SK-N-SH (cell line): ENCODE data around the gene SERPINB10. TPM values are rescaled to one million over a fixed set of nuclear protein-coding genes. Genes with fewer than 3 reads are reported as not detected.

Source experiments
- CTCF ChIA-PET: fragments of 300-600, 350-600 bp; formaldehyde crosslinking; extraction: SDS; loops from one replicate; lab custom pipeline; 2021; lab: Yijun Ruan, JAX
- POLR2A ChIA-PET: fragments of 350-600 bp; sonication (Branson Sonifier 250); formaldehyde crosslinking; extraction: SDS; loops from one replicate; lab custom pipeline; 2020; ENCODE audit warnings: antibody characterized with exemption, inconsistent platforms; lab: Yijun Ruan, JAX
- DNase-seq: peaks from one replicate; pipeline ENCODE4 v3.0.0; 2012
- H2AFZ ChIP-seq: fragments of 200-600 bp; sonication (generic); 2 replicates; pipeline ENCODE4 v1.8.1; 2016; ENCODE audit warnings: antibody characterized with exemption, mild to moderate bottlenecking, low read depth
- H3F3A ChIP-seq: fragments of 200-600 bp; sonication (generic); replicated peaks from 2 replicates; pipeline ENCODE3; 2016; ENCODE audit warnings: antibody characterized with exemption, mild to moderate bottlenecking; ENCODE audit not compliant: insufficient read depth
- H3K27ac ChIP-seq, 2 experiments: fragments of 200-500 bp in 1 of 2; fragments of 200-600 bp in 1 of 2; sonication (Bioruptor generic) in 1 of 2; sonication (generic), shearing (Covaris generic) in 1 of 2; 2 replicates each; pipeline versions ENCODE4 v1.5.1 to v1.6.1; 2014 to 2016; ENCODE audit warnings: low read depth in 2 of 2, inconsistent platforms in 1 of 2, low read length in 1 of 2, mild to moderate bottlenecking in 1 of 2, mixed read lengths in 1 of 2
- H3K27me3 ChIP-seq: fragments of 200-600 bp; sonication (generic), shearing (Covaris generic); 2 replicates; pipeline ENCODE4 v1.6.1; 2016; ENCODE audit warnings: mixed run types; ENCODE audit not compliant: insufficient read depth
- H3K36me3 ChIP-seq, 2 experiments: fragments of 200-500 bp in 1 of 2; fragments of 200-600 bp in 1 of 2; sonication (Bioruptor generic) in 1 of 2; sonication (generic) in 1 of 2; replicated peaks in 1 of 2; 2 replicates each; pipeline versions ENCODE3 to v1.5.1; 2014 to 2016; ENCODE audit warnings: low read length in 1 of 2, mild to moderate bottlenecking in 1 of 2; ENCODE audit not compliant: insufficient read depth in 2 of 2, control insufficient read depth in 1 of 2
- H3K4me1 ChIP-seq, 2 experiments: fragments of 200-500 bp in 1 of 2; fragments of 200-600 bp in 1 of 2; sonication (Bioruptor generic) in 1 of 2; sonication (generic), shearing (Covaris generic) in 1 of 2; 2 replicates each; pipeline versions ENCODE4 v1.5.1 to v1.6.1; 2014 to 2016; ENCODE audit warnings: low read depth in 1 of 2, low read length in 1 of 2, mixed run types in 1 of 2; ENCODE audit not compliant: insufficient read depth in 2 of 2, control insufficient read depth in 1 of 2
- H3K4me2 ChIP-seq: fragments of 200-600 bp; sonication (generic), shearing (Covaris generic); 2 replicates; pipeline ENCODE4 v1.6.1; 2017; ENCODE audit warnings: mixed run types
- H3K4me3 ChIP-seq, 2 experiments: fragments of 200-500 bp in 1 of 2; fragments of 200-600 bp in 1 of 2; sonication (Bioruptor generic) in 1 of 2; sonication (generic), shearing (Covaris generic) in 1 of 2; 2 replicates each; pipeline versions ENCODE4 v1.5.1 to v1.8.1; 2014 to 2016; ENCODE audit warnings: low read depth in 2 of 2, inconsistent platforms in 1 of 2, low read length in 1 of 2, mild to moderate bottlenecking in 1 of 2, mixed read lengths in 1 of 2, moderate library complexity in 1 of 2
- H3K79me2 ChIP-seq: fragments of 200-600 bp; sonication (generic); 2 replicates; pipeline ENCODE4 v1.8.1; 2017; ENCODE audit warnings: mild to moderate bottlenecking; ENCODE audit not compliant: insufficient read depth
- H3K9ac ChIP-seq: fragments of 200-600 bp; sonication (generic); 2 replicates; pipeline ENCODE4 v1.6.1; 2017; ENCODE audit warnings: mixed run types
- H3K9me2 ChIP-seq: fragments of 200-600 bp; sonication (generic); 2 replicates; pipeline ENCODE4 v1.6.1; 2017; ENCODE audit warnings: mixed run types
- H3K9me3 ChIP-seq: fragments of 200-600 bp; sonication (generic); 2 replicates; pipeline ENCODE4 v1.6.1; 2017; ENCODE audit warnings: mixed run types, mild to moderate bottlenecking, moderate library complexity
- H4K20me1 ChIP-seq: fragments of 200-600 bp; sonication (generic); 2 replicates; pipeline ENCODE4 v1.6.1; 2017; ENCODE audit warnings: mild to moderate bottlenecking, mixed run types; ENCODE audit not compliant: insufficient read depth
- CTCF ChIP-seq: fragments of 200-600 bp; sonication (generic); IDR thresholded peaks from 2 replicates; pipeline ENCODE4 v1.6.1; 2017; ENCODE audit warnings: antibody characterized with exemption, mild to moderate bottlenecking, moderate library complexity
- GATA2 ChIP-seq: sonication (generic); formaldehyde crosslinking; IDR thresholded peaks from 2 replicates; pipeline ENCODE4 v1.5.0; 2020; ENCODE audit warnings: mild to moderate bottlenecking, missing genetic modification reagents
- IRF3 ChIP-seq: fragments of 150-350 bp; IDR thresholded peaks from 2 replicates; pipeline ENCODE4 v1.6.1; 2016; ENCODE audit warnings: mild to moderate bottlenecking, low read depth, low read length
- JUND ChIP-seq: IDR thresholded peaks from 2 replicates; pipeline ENCODE4 v1.4.0; 2012
- MAX ChIP-seq: IDR thresholded peaks from 2 replicates; pipeline ENCODE4 v1.4.0; 2012; ENCODE audit warnings: low read depth
- POLR2AphosphoS5 ChIP-seq: IDR thresholded peaks from 2 replicates; pipeline ENCODE4 v1.6.1; 2012; ENCODE audit warnings: low read depth, low read length
- RCOR1 ChIP-seq: fragments of 150-350 bp; IDR thresholded peaks from 2 replicates; pipeline ENCODE4 v1.6.1; 2017; ENCODE audit warnings: antibody characterized with exemption, low read length
- RFX5 ChIP-seq: IDR thresholded peaks from 2 replicates; pipeline ENCODE4 v1.6.1; 2012; ENCODE audit warnings: mild to moderate bottlenecking, improper control_type of control experiment, low read length
- RXRA ChIP-seq: IDR thresholded peaks from 2 replicates; pipeline ENCODE4 v1.4.0; 2012; ENCODE audit warnings: low read depth, mild to moderate bottlenecking, borderline replicate concordance
- SIN3A ChIP-seq: IDR thresholded peaks from 2 replicates; pipeline ENCODE4 v1.6.1; 2012; ENCODE audit warnings: low read depth, mild to moderate bottlenecking, low read length, moderate library complexity, borderline replicate concordance
- TCF12 ChIP-seq: IDR thresholded peaks from 2 replicates; pipeline ENCODE4 v1.4.0; 2012
- TEAD4 ChIP-seq: IDR thresholded peaks from 2 replicates; pipeline ENCODE4 v1.4.0; 2012; ENCODE audit warnings: mild to moderate bottlenecking, borderline replicate concordance; ENCODE audit not compliant: insufficient read depth
- USF2 ChIP-seq: fragments of 150-350 bp; IDR thresholded peaks from 2 replicates; pipeline ENCODE4 v1.6.1; 2017; ENCODE audit warnings: antibody characterized with exemption, low read length, low read depth, borderline replicate concordance
- WGBS: methylation state at CpG from one replicate; pipeline ENCODE4 v1.1.6; 2017; ENCODE audit warnings: low lambda C conversion rate; 5-methylcytosine and 5-hydroxymethylcytosine counted together
- polyA plus RNA-seq, 3 experiments: library from polyadenylated mRNA; depleted of rRNA; stranded (reverse); fragments of >200 nt; gene quantifications; 2 replicates each; pipeline ENCODE4 v1.2.3, GENCODE V29; 2012

The SERPINB10 gene
- polyA plus RNA-seq, 1 of the 3 experiments (the other 2 are of a cell fraction), result 0.10 TPM

- Histone ChIP-seq H4K20me1 (no peaks in the 10 kb centered on the region), H3K27ac (no peak overlapping the region), H3K9me3 (no peaks in the 10 kb centered on the region), H3K4me1 (peaks cover 0 to 3% of the 10 kb centered on the region in 2 experiments; a peak in 2 of 4 replicates), H3K9ac (no peak overlapping the region), H3K4me2 (no peak overlapping the region), H2AFZ (no peak overlapping the region), H3K4me3 (no peak overlapping the region), H3K27me3 (no peaks in the 10 kb centered on the region), H3F3A (no peaks in the 10 kb centered on the region), H3K9me2 (no peaks in the 10 kb centered on the region), H3K79me2 (peaks cover 20% of the 10 kb centered on the region), H3K36me3 (no peaks in the 10 kb centered on the region)
- ChIA-PET POLR2A (no interaction called here), CTCF (interaction anchor here (0.8 to 4.2 kb wide), 6 partner anchors 12 to 457 kb away, joined by 3 to 17 read pairs (median 4); no protein-coding TSS in a partner anchor)
- DNase-seq, result no peak
- WGBS, result 58% methylated on average over 3 of the region's 3 CpGs
- TF ChIP-seq IRF3 (no peak), RCOR1 (no peak), GATA2 (no peak), SIN3A (no peak)
- TF ChIP-seq, all 33 proteins: peak for 0
Observed at GRCh38 chr18:63975628-63976027, 67.9 kb downstream of the SERPINB10 start.

- H3K4me1 ChIP-seq, result no peaks in the 10 kb centered on the region; a peak in 2 of 4 replicates
- no peaks in the 10 kb centered on the region for H3K9me3 ChIP-seq
- no peak for DNase-seq
- no peaks in the 10 kb centered on the region for H4K20me1 ChIP-seq
- no peak overlapping the region for H2AFZ ChIP-seq
- no peaks in the 10 kb centered on the region for H3K36me3 ChIP-seq
- no peaks in the 10 kb centered on the region for H3K27me3 ChIP-seq
- WGBS, result 86% methylated on average over 3 of the region's 3 CpGs
- no peaks in the 10 kb centered on the region for H3F3A ChIP-seq
- H3K9me2 ChIP-seq, result no peaks in the 10 kb centered on the region
- CTCF ChIA-PET, result interaction anchor here (2.8 to 4.2 kb wide), 2 partner anchors 13 to 18 kb away, joined by 15 to 17 read pairs; no protein-coding TSS in a partner anchor
- H3K4me2 ChIP-seq, result no peak overlapping the region
- H3K27ac ChIP-seq, result no peak overlapping the region
- H3K79me2 ChIP-seq, result peaks cover 13% of the 10 kb centered on the region
- POLR2A ChIA-PET, result no interaction called here
- H3K9ac ChIP-seq, result no peak overlapping the region
- H3K4me3 ChIP-seq, result no peak overlapping the region
- TF ChIP-seq TCF12, result no peak
- TF ChIP-seq USF2, result no peak
- no peak for TF ChIP-seq TEAD4
- TF ChIP-seq JUND, result no peak
- no peak for TF ChIP-seq GATA2
- TF ChIP-seq RXRA, result no peak
- TF ChIP-seq MAX, result no peak
- TF ChIP-seq CTCF, result no peak
- no peak for TF ChIP-seq POLR2AphosphoS5
- TF ChIP-seq RFX5, result no peak
Observed at GRCh38 chr18:63977040-63977439, 69.3 kb downstream of the SERPINB10 start.
